SK-N-MC (cell line): Measurements from ENCODE around the gene RBP5.

Experiments used
- EZH2 ChIP-seq: fragments of 200-600 bp; sonication (generic); IDR thresholded peaks from one replicate; pipeline ENCODE4 v1.6.1; 2017; ENCODE audit warnings: antibody characterized with exemption
- POLR2AphosphoS5 ChIP-seq: IDR thresholded peaks from 2 replicates; pipeline ENCODE4 v1.6.1; 2012; ENCODE audit warnings: mild to moderate bottlenecking, low read depth, low read length, borderline replicate concordance

DNA sequence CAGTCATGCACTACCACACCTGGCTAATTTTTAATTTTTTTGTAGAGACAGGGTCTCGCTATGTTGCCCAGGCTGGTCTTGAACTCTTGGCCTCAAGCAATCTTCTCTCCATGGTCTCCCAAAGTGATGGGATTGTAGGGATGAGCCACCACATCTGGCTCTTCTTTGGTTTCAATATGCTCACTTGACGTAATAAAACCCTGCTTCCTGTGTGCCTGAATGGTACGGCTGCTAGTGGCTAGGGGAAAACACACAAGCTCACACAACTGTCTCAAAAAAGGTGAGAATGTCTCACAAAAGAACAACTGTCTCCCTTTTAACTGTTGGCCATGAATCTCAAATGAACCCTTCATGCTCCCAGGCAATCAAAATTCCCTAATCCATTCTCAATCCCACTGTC, 53.2 kb downstream of the RBP5 start:
- TF ChIP-seq POLR2AphosphoS5 = no peak
- no peak for TF ChIP-seq EZH2
